ENCODE data around the gene KRTAP10-11. TPM values are rescaled to one million over a fixed set of nuclear protein-coding genes. Genes with fewer than 3 reads are reported as not detected.

Gene KRTAP10-11
- total and polyA plus RNA-seq, 2 experiments from 2014 or later, result not detected

DNA sequence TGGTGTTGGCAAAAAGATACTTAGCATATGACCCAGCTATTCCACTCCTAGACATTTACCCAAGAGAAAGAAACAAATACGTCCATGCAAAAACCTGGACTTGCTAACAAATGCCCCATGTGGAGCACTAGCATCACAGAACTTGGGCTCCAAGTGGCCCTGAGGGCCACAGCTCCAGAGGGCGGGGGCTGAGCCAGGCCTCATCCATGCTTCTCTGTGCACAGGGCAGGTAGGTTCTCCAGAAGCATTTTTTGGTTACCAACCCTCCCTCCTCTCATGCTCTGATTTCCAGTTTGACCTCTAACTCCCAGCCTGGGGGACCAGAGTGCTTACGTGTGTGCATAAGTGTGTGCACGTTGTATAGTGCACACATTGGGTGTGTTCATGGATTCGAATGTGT is 18.5 kb downstream of the KRTAP10-11 start:
- no peaks in the 10 kb centered on the region for H3K27me3 ChIP-seq
- TF ChIP-seq EZH2 (IDR thresholded peaks at IDR 0.05; ENCODE audit: borderline replicate concordance), result no peak
- TF ChIP-seq EZH2phosphoT487 (IDR thresholded peaks at IDR 0.05; ENCODE audit: low read depth, severe bottlenecking, unreplicated experiment), result no peak
- TF ChIP-seq, protein P1, sequence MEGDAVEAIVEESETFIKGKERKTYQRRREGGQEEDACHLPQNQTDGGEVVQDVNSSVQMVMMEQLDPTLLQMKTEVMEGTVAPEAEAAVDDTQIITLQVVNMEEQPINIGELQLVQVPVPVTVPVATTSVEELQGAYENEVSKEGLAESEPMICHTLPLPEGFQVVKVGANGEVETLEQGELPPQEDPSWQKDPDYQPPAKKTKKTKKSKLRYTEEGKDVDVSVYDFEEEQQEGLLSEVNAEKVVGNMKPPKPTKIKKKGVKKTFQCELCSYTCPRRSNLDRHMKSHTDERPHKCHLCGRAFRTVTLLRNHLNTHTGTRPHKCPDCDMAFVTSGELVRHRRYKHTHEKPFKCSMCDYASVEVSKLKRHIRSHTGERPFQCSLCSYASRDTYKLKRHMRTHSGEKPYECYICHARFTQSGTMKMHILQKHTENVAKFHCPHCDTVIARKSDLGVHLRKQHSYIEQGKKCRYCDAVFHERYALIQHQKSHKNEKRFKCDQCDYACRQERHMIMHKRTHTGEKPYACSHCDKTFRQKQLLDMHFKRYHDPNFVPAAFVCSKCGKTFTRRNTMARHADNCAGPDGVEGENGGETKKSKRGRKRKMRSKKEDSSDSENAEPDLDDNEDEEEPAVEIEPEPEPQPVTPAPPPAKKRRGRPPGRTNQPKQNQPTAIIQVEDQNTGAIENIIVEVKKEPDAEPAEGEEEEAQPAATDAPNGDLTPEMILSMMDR (IDR thresholded peaks at IDR 0.05; ENCODE audit: poor library complexity), result no peak
- 88% methylated on average over 5 of the region's 5 CpGs for WGBS (ENCODE audit: low lambda C conversion rate, missing lambda C conversion rate)
- H2AFZ ChIP-seq, result no peak overlapping the region
- no peaks in the 10 kb centered on the region for H3K9me3 ChIP-seq (ENCODE audit: low read depth)
- H3K27ac ChIP-seq, result no peak overlapping the region
- H3K36me3 ChIP-seq (replicated peaks; ENCODE audit: insufficient read depth, low read depth), result no peaks in the 10 kb centered on the region
- H4K20me1 ChIP-seq (ENCODE audit: insufficient read depth, poor library complexity, severe bottlenecking), result no peaks in the 10 kb centered on the region
- no peak overlapping the region for H3K4me3 ChIP-seq
- no peaks in the 10 kb centered on the region for H3K79me2 ChIP-seq
- no peaks in the 10 kb centered on the region for H3K4me1 ChIP-seq (ENCODE audit: insufficient read depth)
- no peak overlapping the region for H3K4me2 ChIP-seq
- H3K9me2 ChIP-seq (replicated peaks; ENCODE audit: insufficient read depth), result no peaks in the 10 kb centered on the region
- DNase-seq (ENCODE audit: low spot score), result no peak

GRCh38 chr21:44666401-44667320 is 20.4 kb downstream of the KRTAP10-11 start, which contains the start of gene KRTAP12-2:
KRTAP12-2 (minus strand) TSS chr21:44666927; CDS start chr21:44666886, 41 bp downstream.
- Histone ChIP-seq H3K36me3 (replicated peaks; ENCODE audit: insufficient read depth, low read depth) (no peaks in the 10 kb centered on the region), H3K79me2 (no peaks in the 10 kb centered on the region), H3K9me3 (ENCODE audit: low read depth) (peaks cover 3% of the 10 kb centered on the region), H4K20me1 (ENCODE audit: insufficient read depth, poor library complexity, severe bottlenecking) (no peaks in the 10 kb centered on the region), H3K9me2 (replicated peaks; ENCODE audit: insufficient read depth) (no peaks in the 10 kb centered on the region), H3K4me1 (ENCODE audit: insufficient read depth) (no peaks in the 10 kb centered on the region), H3K4me2 (no peak within 1 kb of the TSS), H3K27me3 (no peaks in the 10 kb centered on the region), H3K27ac (no peak within 1 kb of the TSS), H2AFZ (no peak within 1 kb of the TSS), H3K4me3 (no peak within 1 kb of the TSS)
- no peak for TF ChIP-seq EZH2phosphoT487 (IDR thresholded peaks at IDR 0.05; ENCODE audit: low read depth, severe bottlenecking, unreplicated experiment)
- no peak for TF ChIP-seq EZH2 (IDR thresholded peaks at IDR 0.05; ENCODE audit: borderline replicate concordance)
- TF ChIP-seq, protein P1 (IDR thresholded peaks at IDR 0.05; ENCODE audit: poor library complexity), result no peak
- 86% methylated on average over 19 of the region's 19 CpGs for WGBS (ENCODE audit: low lambda C conversion rate, missing lambda C conversion rate)
- DNase-seq (ENCODE audit: low spot score), result no peak

DNA sequence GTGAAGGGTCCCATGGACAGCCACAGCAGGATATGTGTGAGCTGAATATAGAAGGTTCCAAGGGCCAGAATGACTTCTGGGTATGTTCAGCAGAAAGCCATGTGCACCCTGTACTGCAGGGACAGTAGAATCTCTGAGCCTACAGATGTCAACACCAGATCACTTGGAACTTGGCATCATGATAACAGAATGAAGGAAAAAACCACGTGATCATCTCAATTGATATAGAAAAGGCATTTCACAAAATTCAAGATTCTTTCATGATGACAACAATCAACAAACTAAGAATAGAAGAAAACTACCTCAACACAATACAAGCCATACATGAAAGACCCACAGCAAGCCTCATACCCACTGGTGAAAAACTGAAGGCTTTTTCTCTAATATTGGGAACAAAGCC is 21.4 kb downstream of the KRTAP10-11 start:
- Histone ChIP-seq H3K4me3 (no peak overlapping the region), H3K4me1 (ENCODE audit: insufficient read depth) (no peaks in the 10 kb centered on the region), H4K20me1 (ENCODE audit: insufficient read depth, poor library complexity, severe bottlenecking) (no peaks in the 10 kb centered on the region), H2AFZ (no peak overlapping the region), H3K27me3 (no peaks in the 10 kb centered on the region), H3K79me2 (no peaks in the 10 kb centered on the region), H3K36me3 (replicated peaks; ENCODE audit: insufficient read depth, low read depth) (no peaks in the 10 kb centered on the region), H3K4me2 (no peak overlapping the region), H3K9me3 (ENCODE audit: low read depth) (peaks cover 4% of the 10 kb centered on the region), H3K9me2 (replicated peaks; ENCODE audit: insufficient read depth) (no peaks in the 10 kb centered on the region), H3K27ac (no peak overlapping the region)
- no peak for DNase-seq (ENCODE audit: low spot score)
- 96% methylated on average over 1 of the region's 1 CpG for WGBS (ENCODE audit: low lambda C conversion rate, missing lambda C conversion rate)
- TF ChIP-seq EZH2phosphoT487 (IDR thresholded peaks at IDR 0.05; ENCODE audit: low read depth, severe bottlenecking, unreplicated experiment) (no peak), EZH2 (IDR thresholded peaks at IDR 0.05; ENCODE audit: borderline replicate concordance) (no peak)
- TF ChIP-seq, protein P1 (IDR thresholded peaks at IDR 0.05; ENCODE audit: poor library complexity), result no peak
